H9 (cell line): ENCODE measurements around the gene TPPP. TPM values are rescaled to one million over a fixed set of nuclear protein-coding genes. Genes with fewer than 3 reads are reported as not detected.

Source experiments
- DNase-seq: peaks from one replicate; pipeline ENCODE4 v3.0.0-alpha.2; 2017
- H2AFZ ChIP-seq: one replicate; pipeline ENCODE4 v1.6.1; 2013; ENCODE audit warnings: mild to moderate bottlenecking, low read length, control low read depth, moderate library complexity
- H2AK5ac ChIP-seq: 2 replicates; pipeline ENCODE4 v1.6.1; 2013; ENCODE audit warnings: low read length, control low read depth, mixed read lengths; ENCODE audit not compliant: insufficient read length
- H2BK120ac ChIP-seq: one replicate; pipeline ENCODE4 v1.6.1; 2013; ENCODE audit warnings: low read depth, mild to moderate bottlenecking, low read length, control low read depth, inconsistent platforms; ENCODE audit not compliant: poor library complexity, severe bottlenecking
- H2BK12ac ChIP-seq: 2 replicates; pipeline ENCODE4 v1.6.1; 2013; ENCODE audit warnings: low read length, control low read depth, mixed read lengths, low read depth; ENCODE audit not compliant: insufficient read length
- H2BK15ac ChIP-seq: 2 replicates; pipeline ENCODE4 v1.6.1; 2013; ENCODE audit warnings: low read depth, low read length, control low read depth
- H2BK20ac ChIP-seq: one replicate; pipeline ENCODE4 v1.6.1; 2013; ENCODE audit warnings: low read depth, mild to moderate bottlenecking, low read length, control low read depth, inconsistent platforms; ENCODE audit not compliant: poor library complexity, severe bottlenecking
- H2BK5ac ChIP-seq: 2 replicates; pipeline ENCODE4 v1.6.1; 2013; ENCODE audit warnings: low read length, control low read depth, mixed read lengths; ENCODE audit not compliant: insufficient read length
- H3K14ac ChIP-seq: 2 replicates; pipeline ENCODE4 v1.6.1; 2013; ENCODE audit warnings: low read length, control low read depth; ENCODE audit not compliant: insufficient read depth
- H3K18ac ChIP-seq: 2 replicates; pipeline ENCODE4 v1.6.1; 2013; ENCODE audit warnings: low read depth, mild to moderate bottlenecking, mixed read lengths, low read length, control low read depth; ENCODE audit not compliant: insufficient read length
- H3K23ac ChIP-seq: 2 replicates; pipeline ENCODE4 v1.6.1; 2013; ENCODE audit warnings: low read length, control low read depth, mixed read lengths, low read depth; ENCODE audit not compliant: insufficient read length
- H3K23me2 ChIP-seq: 2 replicates; pipeline ENCODE4 v1.6.1; 2013; ENCODE audit warnings: low read depth, mild to moderate bottlenecking, mixed read lengths, low read length, control low read depth; ENCODE audit not compliant: insufficient read length, poor library complexity, severe bottlenecking
- H3K27ac ChIP-seq: 2 replicates; pipeline ENCODE4 v1.5.1; 2013; ENCODE audit warnings: low read length, control low read depth, mixed read lengths, low read depth; ENCODE audit not compliant: insufficient read length
- H3K27me3 ChIP-seq: 2 replicates; pipeline ENCODE4 v1.6.1; 2013; ENCODE audit warnings: low read length, control low read depth, inconsistent platforms; ENCODE audit not compliant: insufficient read depth
- H3K4ac ChIP-seq: 2 replicates; pipeline ENCODE4 v1.6.1; 2013; ENCODE audit warnings: low read depth, mild to moderate bottlenecking, control low read depth, inconsistent platforms, low read length, moderate library complexity
- H3K4me1 ChIP-seq: 2 replicates; pipeline ENCODE4 v1.6.1; 2013; ENCODE audit warnings: low read length, control low read depth, inconsistent platforms; ENCODE audit not compliant: insufficient read depth
- H3K4me2 ChIP-seq: 2 replicates; pipeline ENCODE4 v1.6.1; 2013; ENCODE audit warnings: low read length, control low read depth, mixed read lengths; ENCODE audit not compliant: insufficient read length, insufficient read depth
- H3K56ac ChIP-seq: 2 replicates; pipeline ENCODE4 v1.6.1; 2013; ENCODE audit warnings: low read depth, mild to moderate bottlenecking, mixed read lengths, low read length, control low read depth; ENCODE audit not compliant: insufficient read length
- H3K79me1 ChIP-seq: 2 replicates; pipeline ENCODE4 v1.6.1; 2013; ENCODE audit warnings: low read depth, mild to moderate bottlenecking, moderate library complexity, low read length, control low read depth, inconsistent platforms; ENCODE audit not compliant: insufficient read depth, poor library complexity, severe bottlenecking
- H3K79me2 ChIP-seq: 2 replicates; pipeline ENCODE4 v1.6.1; 2013; ENCODE audit warnings: low read length, control low read depth, inconsistent platforms; ENCODE audit not compliant: insufficient read depth
- H3K9ac ChIP-seq: 2 replicates; pipeline ENCODE4 v1.6.1; 2013; ENCODE audit warnings: low read length, control low read depth, mixed read lengths; ENCODE audit not compliant: insufficient read length; ENCODE audit errors: extremely low read depth
- H3K9me3 ChIP-seq: one replicate; pipeline ENCODE4 v1.6.1; 2013; ENCODE audit warnings: low read depth, low read length, inconsistent platforms; ENCODE audit not compliant: control insufficient read depth
- H3T11ph ChIP-seq: one replicate; pipeline ENCODE4 v1.6.1; 2013; ENCODE audit warnings: mild to moderate bottlenecking, low read length, control low read depth, inconsistent platforms
- H4K20me1 ChIP-seq: one replicate; pipeline ENCODE4 v1.6.1; 2013; ENCODE audit not compliant: control insufficient read depth, insufficient read length, insufficient read depth
- H4K5ac ChIP-seq: 2 replicates; pipeline ENCODE4 v1.6.1; 2013; ENCODE audit warnings: low read depth, mild to moderate bottlenecking, mixed read lengths, low read length, control low read depth; ENCODE audit not compliant: insufficient read length
- H4K8ac ChIP-seq: replicated peaks from 2 replicates; pipeline ENCODE4 v1.6.1; 2013; ENCODE audit warnings: low read length, control low read depth, mixed read lengths, low read depth; ENCODE audit not compliant: insufficient read length
- H4K91ac ChIP-seq: 2 replicates; pipeline ENCODE4 v1.6.1; 2013; ENCODE audit warnings: low read depth, mild to moderate bottlenecking, moderate library complexity, mixed read lengths, low read length, control low read depth; ENCODE audit not compliant: insufficient read length
- H3K27ac Mint-ChIP-seq, 3 experiments: 2 replicates in 2 of 3; 3 replicates in 1 of 3; pipeline ENCODE4 v1.8.0; 2020 to 2021; ENCODE audit warnings: mixed read lengths in 3 of 3, mild to moderate bottlenecking in 1 of 3, moderate library complexity in 1 of 3
- H3K27me3 Mint-ChIP-seq: 2 replicates; pipeline ENCODE4 v1.8.0; 2021; ENCODE audit warnings: low read depth, mild to moderate bottlenecking, moderate library complexity, mixed read lengths
- H3K36me3 Mint-ChIP-seq, 3 experiments: 2 replicates in 2 of 3; 3 replicates in 1 of 3; pipeline ENCODE4 v1.8.0; 2020 to 2021; ENCODE audit warnings: low read depth in 3 of 3, mixed read lengths in 3 of 3; ENCODE audit not compliant: insufficient read depth in 1 of 3
- H3K4me1 Mint-ChIP-seq, 2 experiments: 2 replicates each; pipeline ENCODE4 v1.8.0; 2020; ENCODE audit warnings: mixed read lengths in 2 of 2
- H3K4me3 Mint-ChIP-seq, 2 experiments: 2 replicates in 1 of 2; 3 replicates in 1 of 2; pipeline ENCODE4 v1.8.0; 2020 to 2021; ENCODE audit warnings: mild to moderate bottlenecking in 2 of 2, mixed read lengths in 2 of 2, moderate library complexity in 1 of 2
- H3K9me3 Mint-ChIP-seq, 2 experiments: 2 replicates in 1 of 2; 3 replicates in 1 of 2; pipeline ENCODE4 v1.8.0; 2020; ENCODE audit warnings: mild to moderate bottlenecking in 2 of 2, mixed read lengths in 2 of 2, moderate library complexity in 1 of 2
- WGBS: extraction: QIAGEN DNeasy Blood & Tissue Kit; methylation state at CpG from one replicate; pipeline ENCODE4 v1.1.7; 2013; ENCODE audit warnings: missing lambda C conversion rate, low lambda C conversion rate, mixed read lengths; ENCODE audit not compliant: insufficient read length; ENCODE audit errors: extremely low coverage; 5-methylcytosine and 5-hydroxymethylcytosine counted together
- total RNA-seq: library from RNA; stranded (reverse); gene quantifications from 2 replicates; pipeline ENCODE4 v1.2.1, GENCODE V29; 2021
- TF ChIP-seq, protein P1 (sequence below): fragments of 200-600 bp; sonication (generic); conservative IDR thresholded peaks from 3 replicates; pipeline ENCODE4 v1.8.0; 2021; ENCODE audit warnings: antibody characterized with exemption, mild to moderate bottlenecking

TPPP gene
- total RNA-seq, 1 experiment from 2014 or later, result 0.44 TPM

DNA sequence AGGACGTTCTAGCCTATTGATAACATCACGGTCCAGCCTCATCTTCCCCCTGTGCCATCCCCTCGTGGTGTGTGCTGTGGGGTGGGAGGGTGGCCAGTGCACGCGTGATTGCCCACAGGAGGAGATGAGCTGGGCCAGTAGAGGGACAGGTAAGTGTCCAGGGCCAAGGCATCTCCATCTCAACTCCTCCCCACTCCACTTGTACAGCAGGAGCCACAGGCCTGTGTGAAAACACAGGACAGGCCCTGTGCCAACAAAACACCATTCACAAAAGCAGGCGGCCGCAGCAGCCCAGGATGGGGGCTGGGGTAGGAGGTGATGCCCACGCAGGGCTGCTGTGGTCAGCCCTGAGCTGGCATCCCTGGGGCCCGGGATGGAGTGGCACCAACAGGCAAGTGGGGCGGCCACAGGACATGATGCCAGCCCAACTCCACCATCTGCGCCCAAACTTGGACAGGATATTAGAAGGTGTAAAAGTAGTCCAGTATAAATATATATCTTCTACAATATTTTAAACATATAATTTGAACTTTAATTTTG is 32.6 kb downstream of the TPPP start:
- Histone ChIP-seq H3K9me3 (no peaks in the 10 kb centered on the region), H3K4me2 (no peak overlapping the region), H3K27ac (no peak overlapping the region), H3K79me1 (no peaks in the 10 kb centered on the region), H3K56ac (no peak overlapping the region), H2AK5ac (no peak overlapping the region), H2BK12ac (no peak overlapping the region), H3K23me2 (no peaks in the 10 kb centered on the region), H3K79me2 (no peaks in the 10 kb centered on the region), H2BK120ac (no peak overlapping the region), H2BK20ac (no peak overlapping the region), H3K18ac (no peak overlapping the region), H4K91ac (no peak overlapping the region), H3K9ac (no peak overlapping the region), H3K23ac (no peak overlapping the region), H2BK15ac (no peak overlapping the region), H3K4ac (no peak overlapping the region), H2AFZ (no peak overlapping the region), H4K20me1 (no peaks in the 10 kb centered on the region), H4K8ac (no peak overlapping the region), H3T11ph (no peak overlapping the region), H3K4me1 (no peaks in the 10 kb centered on the region), H3K27me3 (no peaks in the 10 kb centered on the region), H3K14ac (no peak overlapping the region), H4K5ac (no peak overlapping the region), H2BK5ac (no peak overlapping the region)
- H3K9me3 Mint-ChIP-seq, result no peaks in the 10 kb centered on the region
- no CpG with 5 or more reads among the region's 11 CpGs for WGBS
- no peak overlapping the region for H3K27ac Mint-ChIP-seq
- H3K36me3 Mint-ChIP-seq, result peaks cover 40 to 72% (median 70%) of the 10 kb centered on the region in 3 experiments
- no peaks in the 10 kb centered on the region for H3K4me1 Mint-ChIP-seq
- TF ChIP-seq, protein P1, sequence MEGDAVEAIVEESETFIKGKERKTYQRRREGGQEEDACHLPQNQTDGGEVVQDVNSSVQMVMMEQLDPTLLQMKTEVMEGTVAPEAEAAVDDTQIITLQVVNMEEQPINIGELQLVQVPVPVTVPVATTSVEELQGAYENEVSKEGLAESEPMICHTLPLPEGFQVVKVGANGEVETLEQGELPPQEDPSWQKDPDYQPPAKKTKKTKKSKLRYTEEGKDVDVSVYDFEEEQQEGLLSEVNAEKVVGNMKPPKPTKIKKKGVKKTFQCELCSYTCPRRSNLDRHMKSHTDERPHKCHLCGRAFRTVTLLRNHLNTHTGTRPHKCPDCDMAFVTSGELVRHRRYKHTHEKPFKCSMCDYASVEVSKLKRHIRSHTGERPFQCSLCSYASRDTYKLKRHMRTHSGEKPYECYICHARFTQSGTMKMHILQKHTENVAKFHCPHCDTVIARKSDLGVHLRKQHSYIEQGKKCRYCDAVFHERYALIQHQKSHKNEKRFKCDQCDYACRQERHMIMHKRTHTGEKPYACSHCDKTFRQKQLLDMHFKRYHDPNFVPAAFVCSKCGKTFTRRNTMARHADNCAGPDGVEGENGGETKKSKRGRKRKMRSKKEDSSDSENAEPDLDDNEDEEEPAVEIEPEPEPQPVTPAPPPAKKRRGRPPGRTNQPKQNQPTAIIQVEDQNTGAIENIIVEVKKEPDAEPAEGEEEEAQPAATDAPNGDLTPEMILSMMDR, result no peak
- no peaks in the 10 kb centered on the region for H3K27me3 Mint-ChIP-seq
- H3K4me3 Mint-ChIP-seq, result no peak overlapping the region
- DNase-seq, result no peak
